ENCODE measurements around the gene RRN3.
"Not testable (repeated sequence)": the region's sequence is repeated elsewhere in the genome, so short reads cannot be mapped to it uniquely, and the experiment has no call there.

GRCh38 chr16:15071013-15071412 is 23.1 kb downstream of the RRN3 start:
- TF ChIP-seq, protein P1, sequence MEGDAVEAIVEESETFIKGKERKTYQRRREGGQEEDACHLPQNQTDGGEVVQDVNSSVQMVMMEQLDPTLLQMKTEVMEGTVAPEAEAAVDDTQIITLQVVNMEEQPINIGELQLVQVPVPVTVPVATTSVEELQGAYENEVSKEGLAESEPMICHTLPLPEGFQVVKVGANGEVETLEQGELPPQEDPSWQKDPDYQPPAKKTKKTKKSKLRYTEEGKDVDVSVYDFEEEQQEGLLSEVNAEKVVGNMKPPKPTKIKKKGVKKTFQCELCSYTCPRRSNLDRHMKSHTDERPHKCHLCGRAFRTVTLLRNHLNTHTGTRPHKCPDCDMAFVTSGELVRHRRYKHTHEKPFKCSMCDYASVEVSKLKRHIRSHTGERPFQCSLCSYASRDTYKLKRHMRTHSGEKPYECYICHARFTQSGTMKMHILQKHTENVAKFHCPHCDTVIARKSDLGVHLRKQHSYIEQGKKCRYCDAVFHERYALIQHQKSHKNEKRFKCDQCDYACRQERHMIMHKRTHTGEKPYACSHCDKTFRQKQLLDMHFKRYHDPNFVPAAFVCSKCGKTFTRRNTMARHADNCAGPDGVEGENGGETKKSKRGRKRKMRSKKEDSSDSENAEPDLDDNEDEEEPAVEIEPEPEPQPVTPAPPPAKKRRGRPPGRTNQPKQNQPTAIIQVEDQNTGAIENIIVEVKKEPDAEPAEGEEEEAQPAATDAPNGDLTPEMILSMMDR (IDR thresholded peaks at IDR 0.05): not testable (repeated sequence)
- TF ChIP-seq POLR2A (IDR thresholded peaks at IDR 0.05): not testable (repeated sequence)
